Right renal cortex interstitium (tissue), 3 donors: ENCODE measurements around the gene DGAT2L6. TPM values are rescaled to one million over a fixed set of nuclear protein-coding genes. Genes with fewer than 3 reads are reported as not detected.

Experiments used
- DNase-seq, 3 donors: peaks; one replicate each; pipeline ENCODE4 v3.0.0-alpha.2; 2013; ENCODE audit warnings: low read depth in 3 of 3, low spot score in 2 of 3
- polyA plus RNA-seq, 3 donors: library from polyadenylated mRNA; unstranded; fragments of 120-200 nt; gene quantifications; one replicate each; pipeline ENCODE4 v1.2.1, GENCODE V29; 2013; ENCODE audit not compliant: insufficient read length in 3 of 3

Gene DGAT2L6
- polyA plus RNA-seq = not detected

- no peak for DNase-seq
Observed at GRCh38 chrX:70176938-70177533, at the start of gene DGAT2L6. TSS of gene DGAT2L6 (plus strand) at chrX:70177483. CDS start at chrX:70177583, 100 bp downstream.

- no peak for DNase-seq
Observed at GRCh38 chrX:70128071-70128470, 49.2 kb upstream of the DGAT2L6 start.

- no peak for DNase-seq
Observed at GRCh38 chrX:70129816-70130215, 47.5 kb upstream of the DGAT2L6 start.

GRCh38 chrX:70132224-70132623 is 45.1 kb upstream of the DGAT2L6 start:
- DNase-seq = no peak

- DNase-seq = peak in 2 of 3 donors; percentile 6 to 10
Observed at GRCh38 chrX:70132877-70133302, 44.4 kb upstream of the DGAT2L6 start.

- peak in 2 of 3 donors; percentile 53 to 74 for DNase-seq
Observed at GRCh38 chrX:70133303-70134115, 43.8 kb upstream of the DGAT2L6 start, which contains the start of gene IGBP1. TSS of gene IGBP1 (plus strand) at chrX:70133447. CDS start at chrX:70133948, 501 bp downstream.

GRCh38 chrX:70134116-70134477 is 43.2 kb upstream of the DGAT2L6 start:
- DNase-seq = no peak

GRCh38 chrX:70138622-70139021 is 38.7 kb upstream of the DGAT2L6 start:
- DNase-seq = no peak

GRCh38 chrX:70139736-70140135 is 37.5 kb upstream of the DGAT2L6 start:
- DNase-seq = no peak

- DNase-seq = no peak
Observed at GRCh38 chrX:70141373-70141772, 35.9 kb upstream of the DGAT2L6 start.

- DNase-seq = no peak
Observed at GRCh38 chrX:70166601-70167590, 10.4 kb upstream of the DGAT2L6 start.

GRCh38 chrX:70168238-70169188 is 8.8 kb upstream of the DGAT2L6 start:
- no peak for DNase-seq

GRCh38 chrX:70169281-70169680 is 8.0 kb upstream of the DGAT2L6 start:
- DNase-seq = no peak

- DNase-seq = no peak
Observed at GRCh38 chrX:70171624-70172023, 5.7 kb upstream of the DGAT2L6 start.

GRCh38 chrX:70172221-70172620 is 5.1 kb upstream of the DGAT2L6 start:
- no peak for DNase-seq

GRCh38 chrX:70172964-70173363 is 4.3 kb upstream of the DGAT2L6 start:
- no peak for DNase-seq

- no peak for DNase-seq
Observed at GRCh38 chrX:70174754-70175153, 2.5 kb upstream of the DGAT2L6 start.

GRCh38 chrX:70175338-70175737 is 1.9 kb upstream of the DGAT2L6 start:
- no peak for DNase-seq

- DNase-seq = no peak
Observed at GRCh38 chrX:70183091-70183490, 5.8 kb downstream of the DGAT2L6 start.

GRCh38 chrX:70190225-70190624 is 12.9 kb downstream of the DGAT2L6 start:
- no peak for DNase-seq
